Activated CD4-positive, alpha-beta T cell treated with anti-CD3 and anti-CD28 coated beads, Interleukin-2, amount 10 ng/mL, durations not matched to agents 7 days and 5 days (primary cell): ENCODE measurements around the gene RPS6KA4. TPM values are rescaled to one million over a fixed set of nuclear protein-coding genes. Genes with fewer than 3 reads are reported as not detected.

Experiments
- CTCF ChIA-PET: fragments of 350-600 bp; sonication (Branson Sonifier 250); formaldehyde crosslinking; loops from one replicate; lab custom pipeline; 2021; ENCODE audit warnings: antibody characterized with exemption; lab: Charles Lee
- POLR2A ChIA-PET: fragments of 350-600 bp; sonication (Branson Sonifier 250); formaldehyde crosslinking; loops from one replicate; lab custom pipeline; 2021; ENCODE audit warnings: antibody characterized with exemption; lab: Charles Lee
- DNase-seq: peaks from one replicate; pipeline ENCODE4 v3.0.0-alpha.2; 2020
- H3K27ac Mint-ChIP-seq: one replicate; pipeline ENCODE4 v1.8.0; 2021; ENCODE audit warnings: mild to moderate bottlenecking, moderate library complexity, mixed read lengths
- H3K27me3 Mint-ChIP-seq: one replicate; pipeline ENCODE4 v1.8.0; 2021; ENCODE audit warnings: mixed read lengths
- H3K36me3 Mint-ChIP-seq: one replicate; pipeline ENCODE4 v1.8.0; 2021; ENCODE audit warnings: low read depth, mixed read lengths
- H3K4me1 Mint-ChIP-seq: one replicate; pipeline ENCODE4 v1.8.0; 2021; ENCODE audit warnings: mixed read lengths
- H3K4me3 Mint-ChIP-seq: one replicate; pipeline ENCODE4 v1.8.0; 2021; ENCODE audit warnings: mild to moderate bottlenecking, moderate library complexity, mixed read lengths
- H3K9me3 Mint-ChIP-seq: one replicate; pipeline ENCODE4 v1.8.0; 2021; ENCODE audit warnings: mixed read lengths
- total RNA-seq, 2 experiments: library from RNA; stranded (reverse); gene quantifications; one replicate each; pipeline ENCODE4 v1.2.3, GENCODE V29; 2021

RPS6KA4 gene
- total RNA-seq, 2 experiments from 2014 or later: 31.0 to 43.0 TPM

- Mint-ChIP-seq H3K4me3 (no peak overlapping the region), H3K9me3 (no peaks in the 10 kb centered on the region), H3K27me3 (no peaks in the 10 kb centered on the region), H3K27ac (no peak overlapping the region), H3K4me1 (peaks cover 28% of the 10 kb centered on the region), H3K36me3 (peaks cover 55% of the 10 kb centered on the region)
- POLR2A ChIA-PET: no interaction called here
- DNase-seq: no peak
- CTCF ChIA-PET: no interaction called here
Observed at GRCh38 chr11:64364435-64364834, 5.5 kb downstream of the RPS6KA4 start.

DNA sequence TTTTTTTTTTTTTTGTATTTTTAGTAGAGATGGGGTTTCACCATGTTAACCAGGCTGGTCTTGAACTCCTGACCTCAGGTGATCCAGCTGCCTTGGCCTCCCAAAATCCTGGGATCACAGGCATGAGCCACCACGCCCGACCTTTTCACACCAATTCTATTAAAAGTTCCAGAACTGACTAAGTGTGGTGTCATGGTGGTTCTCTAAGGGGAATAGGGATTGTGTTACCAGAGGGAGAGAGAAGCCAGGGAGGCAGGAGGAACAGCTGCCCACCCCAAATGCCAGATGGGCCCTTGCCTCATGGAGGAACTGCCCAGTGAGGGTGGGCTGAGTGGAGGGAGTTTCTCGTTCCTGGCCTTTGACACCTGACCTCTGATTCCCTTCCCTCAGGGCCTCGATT is 5.9 kb downstream of the RPS6KA4 start:
- CTCF ChIA-PET: no interaction called here
- H3K36me3 Mint-ChIP-seq: peaks cover 53% of the 10 kb centered on the region

DNA sequence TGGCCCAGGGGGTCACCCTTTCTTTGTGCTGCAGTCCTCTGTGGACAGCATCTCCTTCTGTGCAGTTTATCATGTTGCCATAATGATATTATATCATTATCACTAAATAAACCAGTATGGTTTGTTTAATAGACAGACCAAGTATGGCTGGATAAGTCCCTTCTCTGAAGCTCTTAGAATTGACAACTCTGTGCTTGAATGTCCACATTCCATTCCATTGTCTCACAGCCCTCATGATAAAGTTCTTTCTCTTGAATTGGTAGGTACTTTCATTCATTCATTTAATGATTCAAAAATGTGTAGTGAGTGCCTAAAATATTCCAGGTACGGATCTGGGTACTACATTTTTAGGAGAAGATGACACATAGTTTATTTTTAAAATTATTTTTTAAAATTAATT is 7.8 kb downstream of the RPS6KA4 start:
- no peaks in the 10 kb centered on the region for H3K9me3 Mint-ChIP-seq
- CTCF ChIA-PET: interaction anchor here (0.6 kb wide), 1 partner anchor 284 kb away, joined by 3 read pairs; no protein-coding TSS in a partner anchor
- no peak for DNase-seq
- POLR2A ChIA-PET: no interaction called here
- no peak overlapping the region for H3K27ac Mint-ChIP-seq
- peaks cover 45% of the 10 kb centered on the region for H3K36me3 Mint-ChIP-seq
- no peaks in the 10 kb centered on the region for H3K27me3 Mint-ChIP-seq
- no peak overlapping the region for H3K4me3 Mint-ChIP-seq
- peaks cover 9% of the 10 kb centered on the region for H3K4me1 Mint-ChIP-seq

More for the DNA sequence above, 5.9 kb downstream of the RPS6KA4 start:
- DNase-seq: no peak
- H3K4me3 Mint-ChIP-seq: no peak overlapping the region
- H3K9me3 Mint-ChIP-seq: no peaks in the 10 kb centered on the region
- H3K27me3 Mint-ChIP-seq: no peaks in the 10 kb centered on the region
- POLR2A ChIA-PET: no interaction called here
- no peak overlapping the region for H3K27ac Mint-ChIP-seq
- peaks cover 24% of the 10 kb centered on the region for H3K4me1 Mint-ChIP-seq

DNA sequence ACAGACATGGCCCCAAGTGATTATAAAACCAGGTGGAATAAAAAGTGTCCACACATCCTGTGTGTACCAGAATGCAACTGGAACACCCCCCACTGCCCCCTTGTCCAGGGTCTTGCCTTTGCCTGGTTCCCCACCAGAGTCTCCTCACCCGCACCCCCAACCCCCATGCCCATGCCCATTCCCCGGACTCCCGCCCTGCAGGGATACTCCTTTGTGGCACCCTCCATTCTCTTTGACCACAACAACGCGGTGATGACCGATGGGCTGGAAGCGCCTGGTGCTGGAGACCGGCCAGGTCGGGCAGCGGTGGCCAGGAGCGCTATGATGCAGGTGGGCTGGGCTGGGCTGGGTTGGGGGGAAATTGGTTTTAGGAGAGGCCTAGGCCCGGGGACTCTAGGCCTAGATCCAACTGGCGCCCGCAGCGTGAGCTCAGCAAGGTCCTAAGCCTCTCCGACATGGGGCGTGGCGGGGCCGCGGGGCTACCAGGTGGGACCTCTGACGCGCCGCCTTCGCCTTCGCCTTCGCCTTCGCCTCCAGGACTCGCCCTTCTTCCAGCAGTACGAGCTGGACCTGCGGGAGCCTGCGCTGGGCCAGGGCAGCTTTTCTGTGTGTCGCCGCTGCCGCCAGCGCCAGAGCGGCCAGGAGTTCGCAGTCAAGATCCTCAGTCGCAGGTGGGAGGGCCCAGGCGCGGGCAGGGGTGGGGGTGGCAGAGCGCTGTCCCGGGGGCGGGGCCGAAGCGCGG is 9.1 kb downstream of the RPS6KA4 start:
- no peak overlapping the region for H3K4me3 Mint-ChIP-seq
- no peaks in the 10 kb centered on the region for H3K9me3 Mint-ChIP-seq
- DNase-seq: no peak
- H3K27me3 Mint-ChIP-seq: no peaks in the 10 kb centered on the region
- H3K27ac Mint-ChIP-seq: no peak overlapping the region
- H3K4me1 Mint-ChIP-seq: peaks cover 3% of the 10 kb centered on the region
- peaks cover 35% of the 10 kb centered on the region for H3K36me3 Mint-ChIP-seq
- POLR2A ChIA-PET: no interaction called here
- CTCF ChIA-PET: interaction anchor here (0.7 to 0.8 kb wide), 3 partner anchors 10 to 368 kb away, joined by 3 read pairs; no protein-coding TSS in a partner anchor

GRCh38 chr11:64368673-64369074 is 9.7 kb downstream of the RPS6KA4 start:
- Mint-ChIP-seq H3K9me3 (no peaks in the 10 kb centered on the region), H3K27ac (no peak overlapping the region), H3K27me3 (no peaks in the 10 kb centered on the region), H3K36me3 (peaks cover 32% of the 10 kb centered on the region), H3K4me1 (peaks cover 3% of the 10 kb centered on the region), H3K4me3 (no peak overlapping the region)
- ChIA-PET POLR2A (no interaction called here), CTCF (interaction anchor here (0.8 to 1.9 kb wide), 3 partner anchors 8 to 162 kb away, joined by 3 to 5 read pairs (median 3); no protein-coding TSS in a partner anchor)
- DNase-seq: no peak

DNA sequence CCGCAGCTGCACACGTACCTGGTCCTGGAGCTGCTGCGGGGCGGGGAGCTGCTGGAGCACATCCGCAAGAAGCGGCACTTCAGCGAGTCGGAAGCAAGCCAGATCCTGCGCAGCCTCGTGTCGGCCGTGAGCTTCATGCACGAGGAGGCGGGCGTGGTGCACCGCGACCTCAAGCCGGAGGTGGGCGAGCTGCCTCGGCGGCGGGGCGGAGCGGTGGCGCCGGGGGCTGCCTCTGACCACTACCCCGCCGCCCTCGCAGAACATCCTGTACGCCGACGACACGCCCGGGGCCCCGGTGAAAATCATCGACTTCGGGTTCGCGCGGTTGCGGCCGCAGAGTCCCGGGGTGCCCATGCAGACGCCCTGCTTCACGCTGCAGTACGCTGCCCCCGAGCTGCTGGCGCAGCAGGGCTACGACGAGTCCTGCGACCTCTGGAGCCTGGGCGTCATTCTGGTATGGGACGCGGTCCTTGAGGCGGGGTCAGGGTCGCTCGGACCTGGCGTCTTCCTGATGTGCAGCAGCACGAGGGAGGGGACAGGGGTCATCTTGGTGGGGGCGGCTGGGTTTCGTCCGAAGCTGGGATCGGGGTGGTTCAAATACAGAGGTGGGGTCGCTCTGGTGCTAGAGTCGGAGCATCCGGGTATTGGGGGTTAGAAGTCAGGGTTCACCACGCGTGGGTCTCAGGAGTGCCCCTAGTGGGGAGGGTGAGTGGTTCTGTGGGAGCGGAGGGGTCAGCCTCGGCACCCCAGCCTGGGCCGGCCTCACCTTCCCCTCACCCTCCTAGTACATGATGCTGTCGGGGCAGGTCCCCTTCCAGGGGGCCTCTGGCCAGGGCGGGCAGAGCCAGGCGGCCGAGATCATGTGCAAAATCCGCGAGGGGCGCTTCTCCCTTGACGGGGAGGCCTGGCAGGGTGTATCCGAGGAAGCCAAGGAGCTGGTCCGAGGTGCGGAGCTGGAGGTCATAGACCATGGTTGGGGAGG is 10.8 kb downstream of the RPS6KA4 start:
- Mint-ChIP-seq H3K36me3 (peaks cover 27% of the 10 kb centered on the region), H3K9me3 (no peaks in the 10 kb centered on the region), H3K27me3 (no peaks in the 10 kb centered on the region), H3K4me3 (no peak overlapping the region), H3K27ac (no peak overlapping the region), H3K4me1 (no peaks in the 10 kb centered on the region)
- CTCF ChIA-PET: interaction anchor here (1.9 kb wide), 1 partner anchor 9 kb away, joined by 5 read pairs; no protein-coding TSS in a partner anchor
- POLR2A ChIA-PET: no interaction called here
- no peak for DNase-seq

- ChIA-PET CTCF (no interaction called here), POLR2A (no interaction called here)
- Mint-ChIP-seq H3K4me3 (no peak overlapping the region), H3K27ac (no peak overlapping the region), H3K9me3 (no peaks in the 10 kb centered on the region), H3K36me3 (peaks cover 18% of the 10 kb centered on the region), H3K4me1 (no peaks in the 10 kb centered on the region), H3K27me3 (no peaks in the 10 kb centered on the region)
- DNase-seq: no peak
Observed at GRCh38 chr11:64371201-64371600, 12.2 kb downstream of the RPS6KA4 start.

DNA sequence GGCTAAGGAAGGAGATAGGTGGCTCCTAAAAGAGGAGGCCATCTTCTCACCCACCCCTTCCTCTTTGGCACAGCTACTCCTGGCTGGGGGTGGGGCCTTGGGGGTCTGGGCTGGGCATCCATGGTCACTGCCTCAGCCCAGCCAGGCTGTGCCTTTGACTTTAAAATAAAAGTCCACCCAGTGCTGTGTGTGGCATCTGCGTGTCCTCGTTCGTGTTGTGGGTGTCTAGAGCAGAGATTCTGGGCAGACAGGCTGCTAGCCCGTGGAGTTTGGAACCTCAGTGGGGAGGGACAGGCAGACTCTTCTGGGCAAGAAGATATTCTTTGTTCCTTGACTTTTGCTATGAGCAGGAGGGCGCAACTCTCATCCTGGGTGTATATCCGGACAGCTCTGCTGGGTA is 13.1 kb downstream of the RPS6KA4 start:
- Mint-ChIP-seq H3K27ac (no peak overlapping the region), H3K27me3 (no peaks in the 10 kb centered on the region), H3K4me1 (no peaks in the 10 kb centered on the region), H3K9me3 (no peaks in the 10 kb centered on the region), H3K4me3 (no peak overlapping the region), H3K36me3 (peaks cover 12% of the 10 kb centered on the region)
- DNase-seq: no peak
- POLR2A ChIA-PET: no interaction called here
- CTCF ChIA-PET: no interaction called here

DNA sequence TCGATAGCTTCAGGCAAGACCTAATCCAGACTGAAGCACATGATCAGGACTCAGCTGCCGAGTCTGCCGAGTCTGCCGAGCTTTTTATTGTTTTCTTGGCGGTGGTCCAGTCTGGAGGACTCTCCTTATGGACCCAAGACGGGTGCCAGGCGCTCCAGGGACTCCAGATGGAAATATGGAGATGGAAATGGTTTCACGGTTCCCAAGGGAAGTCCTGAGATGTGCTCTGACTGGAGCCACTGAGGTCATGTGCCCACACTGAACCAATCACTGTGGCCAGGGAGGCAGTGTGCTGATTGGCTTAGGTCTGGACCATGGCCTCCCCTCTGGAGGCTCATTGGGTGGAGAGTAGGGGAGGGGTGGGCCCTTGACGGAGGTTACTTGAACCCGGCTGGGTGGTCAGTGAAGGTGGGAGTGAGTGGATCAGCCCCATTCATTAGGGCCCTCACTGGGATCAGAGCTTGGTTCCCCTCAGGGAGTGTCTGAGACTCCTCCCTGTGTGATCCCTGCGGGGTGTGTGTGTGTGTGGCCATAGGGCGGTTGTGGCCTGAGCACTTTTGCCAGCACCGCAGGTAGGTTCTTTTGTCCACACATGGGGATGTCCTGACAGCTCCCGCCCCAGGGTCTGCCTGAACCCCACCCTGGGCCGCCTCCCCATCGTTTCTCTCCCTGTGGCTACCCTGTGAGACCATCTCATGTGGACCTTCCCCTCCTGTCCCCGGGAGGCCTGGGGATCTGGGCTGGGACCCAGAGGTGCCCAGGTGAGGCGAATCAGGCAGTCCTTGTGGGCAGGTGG is 14.0 kb downstream of the RPS6KA4 start:
- H3K4me3 Mint-ChIP-seq: no peak overlapping the region
- H3K4me1 Mint-ChIP-seq: no peaks in the 10 kb centered on the region
- no peaks in the 10 kb centered on the region for H3K9me3 Mint-ChIP-seq
- POLR2A ChIA-PET: no interaction called here
- no peak for DNase-seq
- no peak overlapping the region for H3K27ac Mint-ChIP-seq
- H3K27me3 Mint-ChIP-seq: no peaks in the 10 kb centered on the region
- CTCF ChIA-PET: no interaction called here
- peaks cover 12% of the 10 kb centered on the region for H3K36me3 Mint-ChIP-seq

DNA sequence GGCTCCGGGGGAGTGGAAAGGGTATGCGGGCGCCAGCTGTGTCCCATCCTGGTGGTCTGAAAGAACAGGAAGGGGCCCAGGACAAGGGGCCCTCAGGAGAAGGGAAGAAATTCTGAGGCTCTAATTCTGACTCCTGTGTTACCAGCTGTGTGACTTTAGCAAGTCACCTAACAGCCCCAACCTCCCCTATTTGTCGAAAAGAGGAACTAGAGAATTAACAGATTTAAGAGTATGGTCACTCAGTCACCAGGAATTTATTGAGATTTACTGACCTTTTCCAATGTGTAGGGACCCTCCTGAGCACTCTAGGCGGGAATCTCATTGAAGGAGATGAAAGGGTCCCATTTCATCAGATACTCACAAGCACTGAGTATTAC is 14.6 kb downstream of the RPS6KA4 start:
- Mint-ChIP-seq H3K4me3 (no peak overlapping the region), H3K4me1 (no peaks in the 10 kb centered on the region), H3K27me3 (no peaks in the 10 kb centered on the region), H3K36me3 (peaks cover 11% of the 10 kb centered on the region), H3K27ac (no peak overlapping the region), H3K9me3 (no peaks in the 10 kb centered on the region)
- DNase-seq: no peak
- POLR2A ChIA-PET: no interaction called here
- CTCF ChIA-PET: no interaction called here

DNA sequence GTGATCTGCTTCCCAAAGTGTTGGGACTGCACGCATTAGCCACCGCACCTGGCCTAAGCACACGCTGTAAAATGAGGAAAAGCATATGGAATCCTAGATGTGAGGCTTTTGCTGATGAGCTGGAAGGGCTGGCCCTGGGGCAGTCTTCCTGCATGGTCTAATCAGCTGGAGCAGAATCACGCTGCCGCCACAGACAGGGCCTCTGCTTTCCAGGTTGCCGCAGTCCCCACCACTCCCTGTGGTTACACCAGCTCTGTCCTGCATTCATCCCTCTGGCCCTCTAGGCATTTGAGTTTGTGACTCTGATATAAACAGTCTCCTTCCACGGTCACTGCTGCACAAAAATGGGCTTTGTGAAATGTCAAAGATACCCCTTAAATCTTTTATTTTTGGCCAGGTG is 17.1 kb downstream of the RPS6KA4 start:
- CTCF ChIA-PET: interaction anchor here (1.3 kb wide), 1 partner anchor 17 kb away, joined by 3 read pairs; the partner anchor contains the start of gene RPS6KA4
- POLR2A ChIA-PET: no interaction called here
- Mint-ChIP-seq H3K4me1 (no peaks in the 10 kb centered on the region), H3K36me3 (no peaks in the 10 kb centered on the region), H3K4me3 (no peak overlapping the region), H3K27ac (no peak overlapping the region), H3K9me3 (no peaks in the 10 kb centered on the region), H3K27me3 (no peaks in the 10 kb centered on the region)
- no peak for DNase-seq

GRCh38 chr11:64378335-64378880 is 19.4 kb downstream of the RPS6KA4 start:
- no peak overlapping the region for H3K4me3 Mint-ChIP-seq
- no peaks in the 10 kb centered on the region for H3K4me1 Mint-ChIP-seq
- DNase-seq: no peak
- H3K36me3 Mint-ChIP-seq: no peaks in the 10 kb centered on the region
- POLR2A ChIA-PET: no interaction called here
- CTCF ChIA-PET: no interaction called here
- no peak overlapping the region for H3K27ac Mint-ChIP-seq
- no peaks in the 10 kb centered on the region for H3K27me3 Mint-ChIP-seq
- H3K9me3 Mint-ChIP-seq: no peaks in the 10 kb centered on the region
